Panc1 (cell line): Measurements from ENCODE around the gene GALT. TPM values are rescaled to one million over a fixed set of nuclear protein-coding genes. Genes with fewer than 3 reads are reported as not detected.

ENCODE experiments used
- ATAC-seq: fragments of 200-7000 bp; cut with Tn5 transposase; 2 replicates; pipeline ENCODE4 v1.9.1; 2020; ENCODE audit warnings: mild to moderate bottlenecking, moderate library complexity
- BruUV-seq: library from RNA; stranded (reverse); fragments of 400-500 nt; replicated peaks from 2 replicates; lab custom pipeline; 2021; lab: Mats Ljungman, UMichigan
- CTCF ChIA-PET: fragments of 300-600 bp; sonication (Branson Sonifier 250); formaldehyde crosslinking; loops from one replicate; lab custom pipeline; 2022; ENCODE audit warnings: antibody characterized with exemption; lab: Charles Lee
- POLR2A ChIA-PET: fragments of 300-600 bp; sonication (Branson Sonifier 250); formaldehyde crosslinking; loops from one replicate; lab custom pipeline; 2022; ENCODE audit warnings: antibody characterized with exemption; lab: Charles Lee
- DNase-seq: peaks from one replicate; pipeline ENCODE4 v3.0.0-alpha.2; 2010; ENCODE audit warnings: low read depth, low spot score
- H3K27ac ChIP-seq: 2 replicates; pipeline ENCODE4 v1.5.1; 2011; ENCODE audit warnings: mild to moderate bottlenecking, low read length, inconsistent platforms
- H3K27me3 ChIP-seq: fragments of 200-500 bp; sonication (Bioruptor generic); 2 replicates; pipeline ENCODE4 v1.6.0; 2014; ENCODE audit warnings: low read length, inconsistent platforms; ENCODE audit not compliant: control insufficient read depth, insufficient read depth
- H3K36me3 ChIP-seq: fragments of 200-500 bp; sonication (Bioruptor generic); 2 replicates; pipeline ENCODE4 v1.5.1; 2014; ENCODE audit warnings: inconsistent platforms, mild to moderate bottlenecking, low read length, moderate library complexity; ENCODE audit not compliant: control insufficient read depth, insufficient read depth
- H3K4me1 ChIP-seq: 2 replicates; pipeline ENCODE4 v1.5.1; 2011; ENCODE audit warnings: inconsistent platforms, mild to moderate bottlenecking, low read length, moderate library complexity; ENCODE audit not compliant: control insufficient read depth, insufficient read depth
- H3K4me3 ChIP-seq, 2 experiments: 2 replicates each; pipeline ENCODE4 v1.5.1; 2011 to 2012; ENCODE audit warnings: low read depth in 2 of 2, low read length in 2 of 2, mild to moderate bottlenecking in 2 of 2, inconsistent platforms in 1 of 2, moderate library complexity in 1 of 2
- H3K9me3 ChIP-seq: fragments of 200-500 bp; sonication (Bioruptor generic); 2 replicates; pipeline ENCODE4 v1.5.1; 2014; ENCODE audit warnings: low read depth, mild to moderate bottlenecking, inconsistent platforms, low read length, moderate library complexity; ENCODE audit not compliant: control insufficient read depth, insufficient read depth
- POLR2AphosphoS5 ChIP-seq: IDR thresholded peaks from 2 replicates; pipeline ENCODE4 v1.6.1; 2012; ENCODE audit warnings: mild to moderate bottlenecking, low read depth, low read length, moderate library complexity
- SIN3A ChIP-seq: IDR thresholded peaks from 2 replicates; pipeline ENCODE4 v1.6.1; 2012; ENCODE audit warnings: low read depth, mild to moderate bottlenecking, low read length, moderate library complexity, borderline replicate concordance; ENCODE audit not compliant: insufficient read depth
- TCF7L2 ChIP-seq: IDR thresholded peaks from 2 replicates; pipeline ENCODE4 v1.6.1; 2011; ENCODE audit warnings: mild to moderate bottlenecking, low read depth, low read length, inconsistent platforms
- in situ Hi-C: cut with HindIII; loops from 2 replicates; pipeline ENCODE4 v1.10.0; 2016; ENCODE audit warnings: low sequenced_read_pairs, low pct_unique_long_range_greater_than_20kb
- intact Hi-C: fragments of 100-400 bp; cut with micrococcal nuclease; formaldehyde crosslinking; loops from one replicate; pipeline ENCODE4 v1.10.0; 2022; ENCODE audit not compliant: unreplicated experiment
- total RNA-seq: library from RNA; stranded (reverse); gene quantifications from one replicate; pipeline ENCODE4 v1.2.1, GENCODE V29; 2021; ENCODE audit not compliant: unreplicated experiment
- TF ChIP-seq, protein P1 (sequence below): fragments of 450-650 bp; IDR thresholded peaks from 2 replicates; pipeline ENCODE4 v1.5.1; 2017; ENCODE audit warnings: mild to moderate bottlenecking
- TF ChIP-seq, protein P2 (sequence below), 2 experiments: IDR thresholded peaks; 2 replicates each; pipeline ENCODE4 v1.6.1; 2011 to 2012; ENCODE audit warnings: low read depth in 2 of 2, control low read depth in 1 of 2, low read length in 1 of 2, mild to moderate bottlenecking in 1 of 2, moderate library complexity in 1 of 2; ENCODE audit not compliant: insufficient read depth in 1 of 2

The GALT gene
- total RNA-seq, 1 experiment from 2014 or later, result 42.5 TPM

DNA sequence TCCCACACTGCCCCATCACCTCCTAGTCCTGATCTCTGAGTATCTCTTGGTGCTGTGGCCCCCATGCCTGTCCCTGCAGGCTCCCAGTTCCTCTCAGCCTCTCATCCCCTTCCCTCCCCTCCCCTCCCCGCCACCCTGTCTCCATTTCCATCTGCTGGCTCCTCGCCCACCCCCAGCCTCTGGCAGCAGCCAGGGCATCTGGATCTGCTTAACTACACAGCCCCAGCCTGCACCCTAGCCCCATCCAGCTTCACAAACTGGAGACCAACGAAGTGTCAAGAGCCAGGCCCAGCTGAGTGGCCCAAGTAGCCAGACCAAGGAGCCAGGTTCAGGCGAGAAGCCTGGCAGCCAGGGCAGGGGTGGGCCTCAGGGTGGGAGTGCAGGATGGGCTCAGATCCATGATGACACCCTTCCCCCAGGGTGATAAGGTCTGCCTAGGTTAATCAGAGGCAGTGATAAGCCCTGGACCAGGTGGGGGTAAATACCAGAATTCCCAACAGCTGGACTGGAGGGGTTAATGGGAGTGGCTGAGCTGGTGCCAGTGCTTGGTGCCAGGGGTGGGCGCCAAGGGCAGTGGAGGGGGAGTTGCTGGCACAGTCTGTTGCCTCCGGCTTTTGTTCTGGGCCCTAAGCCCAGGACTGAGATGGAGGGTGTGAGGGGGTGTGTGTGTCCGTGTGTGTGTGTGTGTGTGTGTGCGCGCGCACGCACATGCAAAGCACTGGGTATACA lies 8.0 kb downstream of the GALT start:
- H3K4me3 ChIP-seq, result no peak overlapping the region
- ATAC-seq (no peak), DNase-seq (no peak)
- TF ChIP-seq TCF7L2, result no peak
- no peak for TF ChIP-seq SIN3A
- no peak for TF ChIP-seq POLR2AphosphoS5
- TF ChIP-seq, protein P1, sequence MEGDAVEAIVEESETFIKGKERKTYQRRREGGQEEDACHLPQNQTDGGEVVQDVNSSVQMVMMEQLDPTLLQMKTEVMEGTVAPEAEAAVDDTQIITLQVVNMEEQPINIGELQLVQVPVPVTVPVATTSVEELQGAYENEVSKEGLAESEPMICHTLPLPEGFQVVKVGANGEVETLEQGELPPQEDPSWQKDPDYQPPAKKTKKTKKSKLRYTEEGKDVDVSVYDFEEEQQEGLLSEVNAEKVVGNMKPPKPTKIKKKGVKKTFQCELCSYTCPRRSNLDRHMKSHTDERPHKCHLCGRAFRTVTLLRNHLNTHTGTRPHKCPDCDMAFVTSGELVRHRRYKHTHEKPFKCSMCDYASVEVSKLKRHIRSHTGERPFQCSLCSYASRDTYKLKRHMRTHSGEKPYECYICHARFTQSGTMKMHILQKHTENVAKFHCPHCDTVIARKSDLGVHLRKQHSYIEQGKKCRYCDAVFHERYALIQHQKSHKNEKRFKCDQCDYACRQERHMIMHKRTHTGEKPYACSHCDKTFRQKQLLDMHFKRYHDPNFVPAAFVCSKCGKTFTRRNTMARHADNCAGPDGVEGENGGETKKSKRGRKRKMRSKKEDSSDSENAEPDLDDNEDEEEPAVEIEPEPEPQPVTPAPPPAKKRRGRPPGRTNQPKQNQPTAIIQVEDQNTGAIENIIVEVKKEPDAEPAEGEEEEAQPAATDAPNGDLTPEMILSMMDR, result no peak
- TF ChIP-seq, protein P2, sequence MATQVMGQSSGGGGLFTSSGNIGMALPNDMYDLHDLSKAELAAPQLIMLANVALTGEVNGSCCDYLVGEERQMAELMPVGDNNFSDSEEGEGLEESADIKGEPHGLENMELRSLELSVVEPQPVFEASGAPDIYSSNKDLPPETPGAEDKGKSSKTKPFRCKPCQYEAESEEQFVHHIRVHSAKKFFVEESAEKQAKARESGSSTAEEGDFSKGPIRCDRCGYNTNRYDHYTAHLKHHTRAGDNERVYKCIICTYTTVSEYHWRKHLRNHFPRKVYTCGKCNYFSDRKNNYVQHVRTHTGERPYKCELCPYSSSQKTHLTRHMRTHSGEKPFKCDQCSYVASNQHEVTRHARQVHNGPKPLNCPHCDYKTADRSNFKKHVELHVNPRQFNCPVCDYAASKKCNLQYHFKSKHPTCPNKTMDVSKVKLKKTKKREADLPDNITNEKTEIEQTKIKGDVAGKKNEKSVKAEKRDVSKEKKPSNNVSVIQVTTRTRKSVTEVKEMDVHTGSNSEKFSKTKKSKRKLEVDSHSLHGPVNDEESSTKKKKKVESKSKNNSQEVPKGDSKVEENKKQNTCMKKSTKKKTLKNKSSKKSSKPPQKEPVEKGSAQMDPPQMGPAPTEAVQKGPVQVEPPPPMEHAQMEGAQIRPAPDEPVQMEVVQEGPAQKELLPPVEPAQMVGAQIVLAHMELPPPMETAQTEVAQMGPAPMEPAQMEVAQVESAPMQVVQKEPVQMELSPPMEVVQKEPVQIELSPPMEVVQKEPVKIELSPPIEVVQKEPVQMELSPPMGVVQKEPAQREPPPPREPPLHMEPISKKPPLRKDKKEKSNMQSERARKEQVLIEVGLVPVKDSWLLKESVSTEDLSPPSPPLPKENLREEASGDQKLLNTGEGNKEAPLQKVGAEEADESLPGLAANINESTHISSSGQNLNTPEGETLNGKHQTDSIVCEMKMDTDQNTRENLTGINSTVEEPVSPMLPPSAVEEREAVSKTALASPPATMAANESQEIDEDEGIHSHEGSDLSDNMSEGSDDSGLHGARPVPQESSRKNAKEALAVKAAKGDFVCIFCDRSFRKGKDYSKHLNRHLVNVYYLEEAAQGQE (IDR thresholded peaks at IDR 0.05; ENCODE audit: insufficient read depth in 1 of 2, low read depth in 2 of 2, low read length in 1 of 2), result no peak
- POLR2A ChIA-PET, result no interaction called here
- no TSS peak for BruUV-seq
- H3K36me3 ChIP-seq, result no peaks in the 10 kb centered on the region
- CTCF ChIA-PET, result no interaction called here
- intact Hi-C loops (no loop called here), in situ Hi-C loops (no loop called here)
- H3K27ac ChIP-seq, result no peak overlapping the region
- H3K9me3 ChIP-seq, result no peaks in the 10 kb centered on the region
- H3K4me1 ChIP-seq, result peaks cover 25% of the 10 kb centered on the region
- H3K27me3 ChIP-seq, result no peaks in the 10 kb centered on the region

DNA sequence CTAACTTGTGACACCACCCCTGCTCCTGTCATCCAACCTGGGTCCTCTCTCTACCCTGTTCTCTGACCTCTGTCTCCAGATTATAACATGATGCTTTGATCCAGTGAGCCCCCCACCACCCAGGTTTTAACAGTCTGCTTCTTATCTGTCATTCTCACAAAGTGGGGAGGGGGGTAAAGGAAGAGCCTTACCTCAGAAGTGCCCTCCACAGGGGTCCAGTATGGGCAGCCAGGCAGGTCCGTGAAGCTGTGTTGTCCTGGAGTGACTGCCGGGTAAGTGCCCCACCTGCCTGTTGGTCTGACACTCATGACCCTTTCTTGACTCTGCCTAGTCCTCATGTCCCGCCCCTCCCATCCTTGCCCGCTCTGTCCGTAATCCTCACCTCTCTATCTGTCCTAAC lies 8.9 kb downstream of the GALT start:
- CTCF ChIA-PET, result interaction anchor here (0.7 to 1.6 kb wide), 2 partner anchors 9 to 10 kb away, joined by 4 to 6 read pairs; partner anchors contain the start of gene GALT

More for the DNA sequence above, 8.9 kb downstream of the GALT start:
- no peaks in the 10 kb centered on the region for H3K9me3 ChIP-seq
- no peak overlapping the region for H3K4me3 ChIP-seq
- BruUV-seq, result no TSS peak
- H3K4me1 ChIP-seq, result peaks cover 25% of the 10 kb centered on the region
- DNase-seq (no peak), ATAC-seq (no peak)
- no peaks in the 10 kb centered on the region for H3K27me3 ChIP-seq
- no peaks in the 10 kb centered on the region for H3K36me3 ChIP-seq
- intact Hi-C loops (no loop called here), in situ Hi-C loops (no loop called here)
- TF ChIP-seq, protein P1, result no peak
- no peak for TF ChIP-seq POLR2AphosphoS5
- TF ChIP-seq, protein P2 (IDR thresholded peaks at IDR 0.05; ENCODE audit: insufficient read depth in 1 of 2, low read depth in 2 of 2, low read length in 1 of 2), result no peak
- no peak for TF ChIP-seq TCF7L2
- TF ChIP-seq SIN3A, result no peak
- POLR2A ChIA-PET, result no interaction called here
- H3K27ac ChIP-seq, result no peak overlapping the region
